Airway epithelial cell (primary cell): ENCODE data around the gene MRPL54. TPM values are rescaled to one million over a fixed set of nuclear protein-coding genes. Genes with fewer than 3 reads are reported as not detected.

Experiments
- total RNA-seq: library from RNA; depleted of rRNA; stranded (reverse); fragments of >200 nt; gene quantifications from 2 replicates; pipeline ENCODE4 v1.2.3, GENCODE V29; 2015

The MRPL54 gene
- 57.3 and 99.0 TPM in 2 replicates for total RNA-seq

DNA sequence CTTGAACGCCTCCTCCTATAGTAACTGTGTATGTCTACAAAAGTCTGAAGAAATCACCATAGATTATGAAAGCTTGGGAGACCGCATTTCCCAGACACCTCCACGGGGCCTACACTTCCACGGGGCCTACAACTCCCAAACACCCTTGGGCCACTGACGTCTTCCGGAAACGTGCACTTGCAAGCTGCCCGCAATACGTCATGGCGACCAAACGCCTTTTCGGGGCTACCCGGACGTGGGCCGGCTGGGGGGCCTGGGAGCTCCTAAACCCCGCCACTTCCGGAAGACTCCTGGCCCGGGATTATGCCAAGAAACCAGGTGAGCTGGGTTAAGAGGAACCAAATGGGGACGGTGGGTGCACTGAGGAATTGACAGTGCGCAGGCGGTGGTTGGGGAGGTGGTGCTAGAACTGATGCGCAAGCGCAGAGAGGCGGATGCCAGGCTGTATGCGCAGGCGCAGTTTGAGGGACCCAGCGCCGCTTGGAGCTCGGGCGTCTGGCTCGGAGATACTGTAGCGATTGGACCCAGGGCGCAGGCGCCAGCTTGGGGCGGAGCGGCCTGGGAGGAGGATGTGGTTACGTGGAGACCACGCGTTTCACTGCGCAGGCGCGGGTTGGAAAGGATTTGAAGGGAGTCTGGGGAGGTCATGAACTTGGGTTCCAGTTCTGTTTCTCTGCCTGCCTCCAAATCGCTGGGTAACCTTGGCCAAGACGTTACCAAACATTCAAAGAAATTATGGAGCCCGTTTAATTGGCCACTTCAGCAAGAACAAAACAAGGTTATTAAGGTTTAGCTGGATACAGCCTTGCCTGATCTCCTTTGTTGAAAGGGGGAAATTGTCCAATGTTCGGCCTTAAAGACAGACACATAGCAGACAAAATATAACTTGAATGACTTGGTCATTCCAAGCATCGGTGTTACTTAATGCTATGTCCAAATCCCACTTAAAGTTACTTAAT is at the start of gene MRPL54:
Gene MRPL54, plus strand, starts transcription at position 182 of the 959 bp plus-strand sequence. Its CDS starts 19 bp downstream, at position 201.

DNA sequence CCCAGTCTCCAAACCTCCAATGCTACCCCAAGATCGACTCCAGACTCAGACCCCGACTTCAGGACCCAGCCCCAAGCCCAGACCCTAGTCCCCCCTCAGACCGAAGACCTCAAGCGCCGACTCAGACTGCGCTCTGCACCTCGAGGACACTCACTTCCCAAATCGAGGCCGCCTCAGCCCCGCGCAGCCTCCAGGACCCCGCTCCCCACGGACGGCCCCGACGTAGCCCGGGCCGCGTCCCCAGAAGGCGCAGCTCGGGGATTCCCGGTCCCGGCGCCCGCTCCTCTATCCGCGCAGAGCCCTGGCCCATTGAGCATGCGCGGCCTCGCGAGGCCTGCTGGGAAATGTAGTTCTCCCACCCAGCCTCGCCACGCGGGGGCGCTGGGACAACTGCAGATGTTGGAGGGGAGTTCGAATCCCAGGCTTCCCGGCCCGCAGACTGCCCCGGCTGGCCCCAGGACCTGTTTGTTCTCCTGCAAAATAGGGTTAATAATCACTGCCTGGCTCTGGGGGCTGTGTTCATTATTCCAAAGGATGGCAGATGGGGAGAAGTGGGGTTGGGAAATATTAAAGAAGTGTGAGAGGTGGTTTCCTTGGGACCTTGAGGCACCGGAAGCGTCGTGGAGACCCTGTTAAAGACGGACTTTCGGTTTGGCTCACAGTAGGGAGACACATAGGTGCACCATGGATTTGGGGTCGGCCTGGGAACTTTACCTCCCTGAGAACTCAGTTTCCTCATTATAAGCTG is 926 bp upstream of the MRPL54 start, which contains the start of gene APBA3:
Gene APBA3, minus strand, starts transcription at position 311 of the 748 bp plus-strand sequence. CDS start 1,428 bp downstream, outside the sequence.

DNA sequence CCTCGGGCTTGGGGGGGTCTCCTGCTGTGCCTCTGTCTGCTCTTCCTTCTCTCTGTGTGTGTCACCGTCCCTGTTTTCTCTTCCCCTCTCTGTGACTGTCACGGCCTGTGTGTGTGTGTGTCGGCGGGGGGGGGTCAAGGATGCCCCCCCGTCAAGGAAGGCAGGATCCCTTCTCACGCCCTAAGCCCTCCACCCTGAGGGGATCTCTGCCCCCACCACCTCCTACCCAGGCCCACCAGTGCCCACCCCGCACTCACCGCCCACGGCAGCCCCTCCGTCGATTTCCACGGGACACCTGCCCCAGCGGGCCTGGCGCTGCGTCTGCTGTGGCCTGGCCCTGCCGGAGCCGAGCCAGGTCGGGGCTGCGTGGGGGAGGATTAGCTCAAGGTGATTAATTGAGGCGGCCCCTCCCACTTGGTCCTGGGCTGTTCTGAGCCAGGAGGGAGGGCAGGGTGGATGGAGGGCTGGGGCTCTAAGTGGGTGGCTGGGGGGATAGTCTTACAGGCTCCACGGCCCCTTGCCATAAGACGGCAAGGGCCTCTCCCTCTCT is 9.5 kb downstream of the MRPL54 start, which contains the start of gene RAX2:
Gene RAX2, minus strand, starts transcription at position 323 of the 550 bp plus-strand sequence. CDS start 486 bp downstream, outside the sequence.

DNA sequence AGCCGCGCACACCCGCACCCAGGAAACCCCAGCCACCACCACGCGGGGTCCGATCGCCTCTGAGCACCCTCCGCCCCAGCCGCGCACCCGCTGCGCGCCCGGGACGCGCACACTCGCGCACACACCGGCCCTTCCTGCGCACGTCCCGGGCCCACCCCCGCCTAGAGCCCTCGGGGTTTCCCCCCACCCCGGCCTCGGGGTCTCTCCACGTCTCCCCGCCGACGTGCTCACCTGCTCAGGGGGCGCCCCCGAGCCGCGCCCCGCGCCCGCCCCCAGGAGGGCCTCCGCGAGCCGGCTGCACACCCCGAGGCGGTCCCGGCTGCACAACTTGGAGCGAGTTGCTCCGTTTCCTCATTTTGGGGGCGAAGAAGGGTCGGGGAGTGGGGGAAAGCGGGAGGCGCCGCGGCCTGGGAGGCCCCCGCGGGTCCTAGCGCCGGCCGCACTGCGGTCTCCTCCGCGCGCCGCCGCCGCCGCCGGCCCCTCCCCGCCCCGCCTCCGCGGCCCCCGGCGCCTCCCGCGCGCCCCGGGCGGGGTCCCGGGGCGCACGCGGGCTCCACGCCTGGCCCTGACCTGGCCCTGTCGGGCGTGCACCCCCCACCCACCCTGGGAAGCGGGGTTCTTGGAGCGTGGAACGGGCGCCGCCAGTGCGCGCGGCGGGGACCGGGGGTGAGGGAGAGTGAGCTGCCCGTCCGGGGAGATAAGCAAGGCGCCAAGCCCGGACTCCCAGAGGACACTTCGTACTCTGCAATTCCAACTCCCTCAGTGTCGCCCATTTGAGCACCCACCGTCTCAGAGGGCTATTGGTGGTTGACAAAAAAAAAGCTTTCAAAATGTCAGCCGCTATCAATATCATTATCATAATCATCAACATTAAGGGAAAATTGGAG is 23.7 kb downstream of the MRPL54 start, which contains the start of gene MATK:
Gene MATK, minus strand, starts transcription at position 444 of the 887 bp plus-strand sequence. CDS start 1,246 bp downstream, outside the sequence.

Other genes starting within 250 kb of the MRPL54 start
- not detected in 2 replicates for gene TEKTIP1, start 223.5 kb upstream of the MRPL54 start, total RNA-seq
- 76.9 and 84.6 TPM in 2 replicates for gene MFSD12, start 205.1 kb upstream of the MRPL54 start, total RNA-seq
- gene HMG20B, start 189.7 kb upstream of the MRPL54 start, total RNA-seq, result 114 and 132 TPM in 2 replicates
- not detected in 2 replicates for gene GIPC3, start 177.2 kb upstream of the MRPL54 start, total RNA-seq
- gene TBXA2R, start 155.8 kb upstream of the MRPL54 start, total RNA-seq, result 0.49 TPM in 1 of 2 replicates, not detected in the other
- 31.7 and 37.0 TPM in 2 replicates for gene CACTIN, start 135.9 kb upstream of the MRPL54 start, total RNA-seq
- gene PIP5K1C, start 62.2 kb upstream of the MRPL54 start, total RNA-seq, result 10.8 and 16.0 TPM in 2 replicates
- 7.5 and 10.6 TPM in 2 replicates for gene TJP3, start 54.3 kb upstream of the MRPL54 start, total RNA-seq
- gene APBA3, start 990 bp upstream of the MRPL54 start, total RNA-seq, result 13.0 and 22.3 TPM in 2 replicates
- gene RAX2, start 9.5 kb downstream of the MRPL54 start, total RNA-seq, result not detected in 2 replicates
- gene MATK, start 23.7 kb downstream of the MRPL54 start, total RNA-seq, result not detected in 2 replicates
- gene ZFR2, start 106.4 kb downstream of the MRPL54 start, total RNA-seq, result not detected in 2 replicates
- gene ATCAY, start 118.0 kb downstream of the MRPL54 start, total RNA-seq, result not detected in 2 replicates
- gene NMRK2, start 170.4 kb downstream of the MRPL54 start, total RNA-seq, result not detected in 2 replicates
- gene DAPK3, start 208.4 kb downstream of the MRPL54 start, total RNA-seq, result 63.6 and 65.4 TPM in 2 replicates
- 1,684 and 2,218 TPM in 2 replicates for gene EEF2, start 222.8 kb downstream of the MRPL54 start, total RNA-seq
- 20.8 and 21.8 TPM in 2 replicates for gene PIAS4, start 245.1 kb downstream of the MRPL54 start, total RNA-seq